Dedifferentiated amniotic fluid mesenchymal stem cell (primary cell): Measurements from ENCODE around the gene NRP2.
A peak's percentile ranks its signal among the peaks of the same experiment; 100 is the strongest.

ENCODE experiments used
- DNase-seq: peaks from one replicate; pipeline ENCODE4 v3.0.0-alpha.2; 2016; ENCODE audit errors: extremely low spot score

The NRP2 gene, protein sequence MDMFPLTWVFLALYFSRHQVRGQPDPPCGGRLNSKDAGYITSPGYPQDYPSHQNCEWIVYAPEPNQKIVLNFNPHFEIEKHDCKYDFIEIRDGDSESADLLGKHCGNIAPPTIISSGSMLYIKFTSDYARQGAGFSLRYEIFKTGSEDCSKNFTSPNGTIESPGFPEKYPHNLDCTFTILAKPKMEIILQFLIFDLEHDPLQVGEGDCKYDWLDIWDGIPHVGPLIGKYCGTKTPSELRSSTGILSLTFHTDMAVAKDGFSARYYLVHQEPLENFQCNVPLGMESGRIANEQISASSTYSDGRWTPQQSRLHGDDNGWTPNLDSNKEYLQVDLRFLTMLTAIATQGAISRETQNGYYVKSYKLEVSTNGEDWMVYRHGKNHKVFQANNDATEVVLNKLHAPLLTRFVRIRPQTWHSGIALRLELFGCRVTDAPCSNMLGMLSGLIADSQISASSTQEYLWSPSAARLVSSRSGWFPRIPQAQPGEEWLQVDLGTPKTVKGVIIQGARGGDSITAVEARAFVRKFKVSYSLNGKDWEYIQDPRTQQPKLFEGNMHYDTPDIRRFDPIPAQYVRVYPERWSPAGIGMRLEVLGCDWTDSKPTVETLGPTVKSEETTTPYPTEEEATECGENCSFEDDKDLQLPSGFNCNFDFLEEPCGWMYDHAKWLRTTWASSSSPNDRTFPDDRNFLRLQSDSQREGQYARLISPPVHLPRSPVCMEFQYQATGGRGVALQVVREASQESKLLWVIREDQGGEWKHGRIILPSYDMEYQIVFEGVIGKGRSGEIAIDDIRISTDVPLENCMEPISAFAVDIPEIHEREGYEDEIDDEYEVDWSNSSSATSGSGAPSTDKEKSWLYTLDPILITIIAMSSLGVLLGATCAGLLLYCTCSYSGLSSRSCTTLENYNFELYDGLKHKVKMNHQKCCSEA

GRCh38 chr2:205682239-205682970 lies at the start of gene NRP2:
Gene NRP2, plus strand, starts transcription at chr2:205682501. Its CDS starts 790 bp downstream, at chr2:205683291.
- peak; percentile 79 for DNase-seq

GRCh38 chr2:205633994-205634393 lies 48.3 kb upstream of the NRP2 start:
- no peak for DNase-seq

- no peak for DNase-seq
Measured at GRCh38 chr2:205636549-205637319, 45.6 kb upstream of the NRP2 start.

DNA sequence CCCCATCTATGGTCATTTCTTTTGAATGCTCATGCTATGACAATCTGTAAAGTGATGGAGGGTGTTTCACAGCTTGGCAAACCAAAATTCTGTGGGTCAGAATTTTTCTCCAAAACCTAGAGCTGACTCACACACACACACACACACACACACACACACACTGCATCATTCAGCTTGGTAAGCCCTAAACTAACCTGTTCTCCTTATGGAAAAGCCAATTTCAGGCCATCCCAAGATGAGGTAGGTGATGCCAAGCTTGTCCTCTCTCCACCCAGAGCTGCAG lies 45.0 kb upstream of the NRP2 start:
- no peak for DNase-seq

DNA sequence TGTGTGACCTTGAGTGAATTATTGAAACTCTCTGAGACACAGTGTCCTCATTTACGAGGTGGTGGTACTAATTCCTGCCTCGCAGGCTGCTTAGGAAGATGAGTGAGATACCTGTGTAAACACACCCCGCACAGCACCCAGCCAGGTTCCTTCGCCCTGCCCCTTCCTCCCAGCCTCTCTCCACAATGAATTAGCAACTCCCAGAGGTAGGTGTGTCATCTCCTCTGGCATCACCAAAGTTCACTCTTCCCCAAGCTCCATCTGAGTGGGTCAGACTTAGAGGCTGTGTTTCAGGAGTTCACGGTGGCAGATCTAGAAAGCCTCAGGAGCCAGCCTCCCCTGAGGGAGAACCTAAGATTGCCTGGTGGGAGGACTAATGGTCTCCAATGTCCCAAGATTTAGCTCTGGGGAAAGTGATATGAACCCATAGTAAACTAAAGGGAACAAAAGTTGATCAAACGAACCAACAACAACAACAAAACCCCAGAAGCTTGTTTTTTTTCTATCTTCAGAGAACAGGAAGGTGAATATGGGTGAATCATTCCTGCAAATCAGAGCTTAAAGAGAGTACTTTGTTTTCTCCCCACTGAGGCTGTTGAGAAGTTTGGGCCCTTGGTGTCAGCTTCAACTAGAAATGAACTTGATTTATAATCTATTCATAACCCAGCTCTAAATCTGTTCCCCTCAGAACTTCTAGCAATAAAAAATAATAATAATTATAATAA lies 44.4 kb upstream of the NRP2 start:
- no peak for DNase-seq

- no peak for DNase-seq
Measured at GRCh38 chr2:205640716-205641115, 41.6 kb upstream of the NRP2 start.

DNA sequence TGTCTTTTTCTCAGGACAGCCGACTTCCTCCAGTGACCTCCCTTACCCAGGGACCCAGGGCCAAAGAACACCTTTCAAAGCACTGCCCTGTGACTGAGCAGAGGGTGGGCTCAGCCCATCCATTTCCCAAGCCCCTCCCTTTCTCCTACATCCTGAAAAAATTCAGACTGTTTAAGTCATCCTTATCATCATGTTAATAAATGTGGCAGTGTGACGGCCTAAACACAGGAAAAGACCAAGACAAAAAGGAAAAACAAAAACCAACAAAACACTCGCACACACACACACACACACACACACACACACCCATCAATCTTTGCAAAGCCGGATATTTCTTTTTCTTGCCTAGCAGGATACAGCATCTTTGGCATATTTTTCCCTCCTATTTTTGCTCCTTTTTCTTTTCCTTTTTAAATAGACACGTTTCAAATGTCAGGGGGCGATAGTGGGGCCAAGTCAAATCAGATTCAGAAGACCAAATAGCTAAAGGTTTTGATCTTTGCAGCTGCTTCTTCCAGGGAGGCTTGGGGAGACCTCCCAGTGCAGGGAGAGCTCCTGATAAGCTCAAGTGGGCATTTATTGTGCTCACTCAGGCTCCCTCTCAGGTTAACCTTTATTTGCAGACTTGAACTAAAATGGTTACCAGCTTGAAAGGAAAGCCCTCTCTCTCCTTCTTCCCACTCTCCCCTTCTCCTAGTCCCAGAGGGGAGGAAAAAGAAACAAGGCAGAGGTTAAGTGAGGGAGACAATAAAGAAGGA lies 39.5 kb upstream of the NRP2 start:
- no peak for DNase-seq

DNA sequence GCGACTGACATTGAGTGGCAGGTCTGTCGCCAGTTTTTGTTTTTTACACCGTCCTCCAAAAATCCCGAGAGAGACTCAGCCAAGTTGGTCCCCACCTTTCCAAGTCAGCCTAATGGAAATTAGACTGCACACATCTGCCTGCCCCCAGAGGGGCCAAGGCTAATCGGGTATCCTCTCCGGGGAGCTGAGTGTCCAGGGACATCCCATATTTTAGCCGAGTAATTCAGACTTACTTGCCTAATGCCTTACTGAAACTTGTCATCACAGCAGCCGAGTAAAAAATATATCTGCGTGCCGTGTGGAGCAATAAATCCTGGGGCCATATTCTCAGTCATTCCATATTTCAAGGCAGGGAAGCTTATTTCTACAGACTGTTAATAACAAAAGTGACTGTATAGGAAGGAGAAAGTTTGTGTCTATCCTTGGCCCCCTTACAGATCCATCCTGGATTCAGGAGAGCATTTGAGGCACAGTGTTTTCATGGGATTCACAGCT lies 38.9 kb upstream of the NRP2 start:
- no peak for DNase-seq

DNA sequence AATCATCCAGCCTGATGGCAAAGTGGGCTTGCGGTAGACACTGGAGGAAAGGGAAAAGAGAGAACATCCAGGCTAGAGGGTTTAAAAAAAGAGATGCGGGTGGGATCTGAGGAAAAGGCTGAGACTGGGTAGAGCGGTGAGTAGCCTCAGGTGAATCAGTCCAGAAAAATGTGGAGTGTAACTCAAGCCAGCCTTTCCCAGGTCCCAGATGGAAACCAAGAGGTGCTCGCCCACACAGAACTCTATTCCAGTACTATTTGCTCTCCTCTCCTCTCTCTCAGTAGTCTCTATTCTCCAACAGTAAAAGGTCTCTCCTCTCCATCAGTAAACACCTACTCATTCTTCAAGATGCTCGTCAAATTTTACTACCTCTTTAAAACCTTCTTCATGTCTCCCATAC lies 38.3 kb upstream of the NRP2 start:
- no peak for DNase-seq

GRCh38 chr2:205646680-205647079 lies 35.6 kb upstream of the NRP2 start:
- DNase-seq: no peak

GRCh38 chr2:205650450-205650849 lies 31.9 kb upstream of the NRP2 start:
- peak; percentile 48 for DNase-seq

GRCh38 chr2:205650931-205651330 lies 31.4 kb upstream of the NRP2 start:
- DNase-seq: no peak

DNA sequence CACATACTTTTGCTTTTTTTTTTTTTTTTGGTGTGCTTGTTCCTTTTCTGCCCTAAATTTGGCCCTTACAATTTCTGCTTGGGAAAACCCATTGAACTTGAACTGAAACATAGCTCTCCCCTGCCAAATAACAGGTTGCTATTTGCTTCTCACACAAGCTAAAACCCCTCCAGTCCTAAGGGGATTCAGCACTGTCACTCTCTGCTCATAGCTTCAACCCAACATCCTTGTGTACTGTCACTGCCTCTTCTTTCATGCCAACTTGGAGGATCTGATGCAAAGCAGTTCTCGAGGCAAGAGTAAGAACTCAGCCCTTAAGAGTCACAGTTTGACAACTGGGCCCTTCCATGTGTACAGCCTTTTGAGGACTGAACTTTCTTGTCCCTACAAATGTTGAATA lies 30.6 kb upstream of the NRP2 start:
- no peak for DNase-seq

GRCh38 chr2:205654878-205655605 lies 27.3 kb upstream of the NRP2 start:
- DNase-seq: peak; percentile 15

DNA sequence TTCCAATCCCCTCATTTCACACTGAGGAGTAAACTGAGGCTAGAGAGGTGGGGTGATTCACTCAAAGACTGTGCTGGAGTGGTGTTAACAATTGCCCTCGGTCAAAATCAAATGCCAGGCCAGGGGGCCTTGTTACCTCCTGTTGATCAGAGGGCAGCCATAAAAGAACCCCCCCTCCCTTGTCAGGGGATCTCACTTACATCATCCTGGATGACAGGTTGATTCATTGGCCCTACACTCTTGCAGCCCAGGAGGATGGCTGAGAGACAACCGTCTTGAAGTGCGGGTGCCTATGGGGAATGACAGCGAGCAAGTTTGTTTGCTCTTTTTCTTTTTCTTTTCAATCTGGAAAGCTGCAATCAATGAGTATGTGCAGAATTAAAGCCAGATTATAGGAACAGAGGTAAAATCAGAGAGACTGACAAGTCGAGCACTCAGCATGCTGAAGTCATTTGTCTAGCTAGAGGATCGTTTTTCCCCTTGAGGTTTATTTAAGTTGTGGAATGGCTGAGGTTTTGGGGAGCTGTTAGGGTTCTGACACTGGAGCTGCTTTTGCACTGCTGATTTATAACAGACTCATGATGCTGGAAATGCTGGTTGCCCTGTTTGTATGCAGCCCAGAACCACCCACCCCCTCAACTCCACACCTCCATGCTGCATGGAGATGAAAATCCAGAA lies 26.4 kb upstream of the NRP2 start:
- DNase-seq: no peak

GRCh38 chr2:205656461-205656860 lies 25.8 kb upstream of the NRP2 start:
- no peak for DNase-seq

DNA sequence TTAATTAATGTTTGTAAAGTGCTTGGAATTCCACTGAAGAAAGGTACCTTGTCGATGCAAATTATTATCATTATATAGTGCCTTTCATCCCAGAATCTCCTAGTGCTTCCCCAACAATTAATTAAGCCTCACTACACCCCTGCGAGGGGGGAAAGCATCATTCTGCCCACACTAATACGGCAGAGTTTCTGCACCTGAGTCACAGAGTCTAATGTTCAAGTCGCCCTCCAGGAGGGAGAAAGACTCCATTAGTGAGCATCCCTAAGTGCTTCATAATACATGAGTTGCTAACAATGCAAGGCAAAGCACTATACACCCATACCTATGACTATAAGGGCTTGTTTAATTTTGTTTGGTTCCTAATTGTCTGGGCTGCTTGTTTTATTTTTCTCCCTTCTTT lies 25.4 kb upstream of the NRP2 start:
- DNase-seq: no peak

- DNase-seq: peak; percentile 81
Measured at GRCh38 chr2:205657579-205657978, 24.7 kb upstream of the NRP2 start.

GRCh38 chr2:205658068-205658467 lies 24.2 kb upstream of the NRP2 start:
- DNase-seq: no peak
